ENCODE data around the gene SLC6A5. TPM values are rescaled to one million over a fixed set of nuclear protein-coding genes. Genes with fewer than 3 reads are reported as not detected.

The SLC6A5 gene
- total and polyA plus RNA-seq, 2 of the 8 experiments (the other 6 are each of a cell fraction or from before 2014, with no cell fraction given) = not detected

- Histone ChIP-seq H3K9ac (replicated peaks in 1 of 4; ENCODE audit: extremely low read depth in 1 of 4, low read depth in 3 of 4, low read length in 3 of 4) (no peak overlapping the region), H4K91ac (replicated peaks; ENCODE audit: insufficient read length, low read length) (no peak overlapping the region), H2AK5ac (ENCODE audit: low read depth, low read length) (no peak overlapping the region), H2AFZ (ENCODE audit: low read length) (no peak overlapping the region), H2BK120ac (replicated peaks; ENCODE audit: low read depth, low read length) (no peak overlapping the region), H2BK15ac (ENCODE audit: low read length) (no peak overlapping the region), H4K8ac (ENCODE audit: extremely low read depth, insufficient read depth, low read length) (no peak overlapping the region), H3K4me1 (replicated peaks in 1 of 4; ENCODE audit: control insufficient read depth in 3 of 4, insufficient read depth in 4 of 4, low read length in 3 of 4) (peaks cover 0 to 5% (median 2%) of the 10 kb centered on the region in 4 experiments; a peak in 2 of 7 replicates), H4K5ac (ENCODE audit: insufficient read length, low read depth, low read length) (no peak overlapping the region), H3K23ac (ENCODE audit: insufficient read length) (no peak overlapping the region), H3K9me3 (ENCODE audit: insufficient read depth in 2 of 2, low read depth in 1 of 2, low read length in 1 of 2) (no peaks in the 10 kb centered on the region), H3K27me3 (replicated peaks in 1 of 4; ENCODE audit: control insufficient read depth in 3 of 4, extremely low read depth in 1 of 4, insufficient read depth in 3 of 4, low read length in 3 of 4) (no peaks in the 10 kb centered on the region), H3K4me2 (ENCODE audit: insufficient read depth in 1 of 2, low read depth in 2 of 2, low read length in 2 of 2) (no peak overlapping the region), H2BK20ac (ENCODE audit: low read length) (no peak overlapping the region), H3K79me2 (ENCODE audit: control insufficient read depth in 1 of 2, insufficient read depth in 2 of 2, low read length in 2 of 2) (no peaks in the 10 kb centered on the region), H3K79me1 (ENCODE audit: low read depth, low read length) (no peaks in the 10 kb centered on the region), H3K14ac (ENCODE audit: insufficient read length) (no peak overlapping the region), H3K27ac (ENCODE audit: low read depth, low read length) (no peak overlapping the region), H3K4me3 (ENCODE audit: extremely low read depth in 1 of 4, insufficient read depth in 2 of 4, low read depth in 3 of 4, low read length in 4 of 4) (no peak overlapping the region), H3K4ac (replicated peaks; ENCODE audit: insufficient read length, low read depth, low read length) (no peak overlapping the region), H3K18ac (ENCODE audit: extremely low read depth, low read length) (no peak overlapping the region), H3K56ac (replicated peaks; ENCODE audit: insufficient read length, low read depth, low read length) (no peak overlapping the region), H3K23me2 (ENCODE audit: low read depth, low read length) (no peaks in the 10 kb centered on the region), H2BK5ac (ENCODE audit: low read depth, low read length) (no peak overlapping the region), H3K36me3 (ENCODE audit: control insufficient read depth in 2 of 4, insufficient read depth in 4 of 4, low read length in 3 of 4) (no peaks in the 10 kb centered on the region), H4K20me1 (replicated peaks in 1 of 2; ENCODE audit: control insufficient read depth in 1 of 2, insufficient read depth in 2 of 2, low read length in 2 of 2) (no peaks in the 10 kb centered on the region), H2BK12ac (ENCODE audit: low read depth, low read length) (no peak overlapping the region)
- ChIA-PET POLR2A (ENCODE audit: partially characterized antibody) (no interaction called here), CTCF (ENCODE audit: partially characterized antibody) (interaction anchor here (1.2 kb wide), 1 partner anchor 29 kb away, joined by 3 read pairs; no protein-coding TSS in a partner anchor)
- WGBS, 2 experiments (ENCODE audit: extremely low coverage in 1 of 2, insufficient coverage in 1 of 2, insufficient read length in 1 of 2, insufficient replicate concordance in 2 of 2, low coverage in 1 of 2, low lambda C conversion rate in 2 of 2, missing lambda C conversion rate in 1 of 2) = 95% methylated on average over 4 of the region's 4 CpGs; no CpG with 5 or more reads in 1 of the 2 experiments
- TF ChIP-seq, protein P1, sequence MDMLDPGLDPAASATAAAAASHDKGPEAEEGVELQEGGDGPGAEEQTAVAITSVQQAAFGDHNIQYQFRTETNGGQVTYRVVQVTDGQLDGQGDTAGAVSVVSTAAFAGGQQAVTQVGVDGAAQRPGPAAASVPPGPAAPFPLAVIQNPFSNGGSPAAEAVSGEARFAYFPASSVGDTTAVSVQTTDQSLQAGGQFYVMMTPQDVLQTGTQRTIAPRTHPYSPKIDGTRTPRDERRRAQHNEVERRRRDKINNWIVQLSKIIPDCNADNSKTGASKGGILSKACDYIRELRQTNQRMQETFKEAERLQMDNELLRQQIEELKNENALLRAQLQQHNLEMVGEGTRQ (IDR thresholded peaks at IDR 0.05; ENCODE audit: low read length) = no peak
- no peak for TF ChIP-seq RFX5 (IDR thresholded peaks at IDR 0.05; ENCODE audit: borderline replicate concordance, low read depth, low read length)
- no peak for TF ChIP-seq E2F6 (IDR thresholded peaks at IDR 0.05)
- TF ChIP-seq TEAD4 (IDR thresholded peaks at IDR 0.05; ENCODE audit: low read depth, low read length) = no peak
- TF ChIP-seq SIRT6 (IDR thresholded peaks at IDR 0.05; ENCODE audit: low read length) = no peak
- no peak for DNase-seq (ENCODE audit: low read depth in 1 of 2, low spot score in 2 of 2)
- no peak for FAIRE-seq
Observed at GRCh38 chr11:20644360-20644759, 45.0 kb downstream of the SLC6A5 start.
